Astrocyte (in vitro differentiated cells and primary cell): ENCODE results near the gene FUT4.

Source experiments
- EZH2 ChIP-seq: IDR thresholded peaks from 2 replicates; pipeline ENCODE4 v1.6.1; 2012; ENCODE audit warnings: mild to moderate bottlenecking, low read length, inconsistent platforms; ENCODE audit not compliant: insufficient read depth
- TF ChIP-seq, protein P1 (sequence below): IDR thresholded peaks from 2 replicates; pipeline ENCODE4 v1.5.1; 2011; ENCODE audit warnings: low read depth, mild to moderate bottlenecking, inconsistent platforms, low read length, moderate library complexity; ENCODE audit not compliant: insufficient read depth

GRCh38 chr11:94553938-94554337 lies 10.2 kb downstream of the FUT4 start:
- TF ChIP-seq, protein P1, sequence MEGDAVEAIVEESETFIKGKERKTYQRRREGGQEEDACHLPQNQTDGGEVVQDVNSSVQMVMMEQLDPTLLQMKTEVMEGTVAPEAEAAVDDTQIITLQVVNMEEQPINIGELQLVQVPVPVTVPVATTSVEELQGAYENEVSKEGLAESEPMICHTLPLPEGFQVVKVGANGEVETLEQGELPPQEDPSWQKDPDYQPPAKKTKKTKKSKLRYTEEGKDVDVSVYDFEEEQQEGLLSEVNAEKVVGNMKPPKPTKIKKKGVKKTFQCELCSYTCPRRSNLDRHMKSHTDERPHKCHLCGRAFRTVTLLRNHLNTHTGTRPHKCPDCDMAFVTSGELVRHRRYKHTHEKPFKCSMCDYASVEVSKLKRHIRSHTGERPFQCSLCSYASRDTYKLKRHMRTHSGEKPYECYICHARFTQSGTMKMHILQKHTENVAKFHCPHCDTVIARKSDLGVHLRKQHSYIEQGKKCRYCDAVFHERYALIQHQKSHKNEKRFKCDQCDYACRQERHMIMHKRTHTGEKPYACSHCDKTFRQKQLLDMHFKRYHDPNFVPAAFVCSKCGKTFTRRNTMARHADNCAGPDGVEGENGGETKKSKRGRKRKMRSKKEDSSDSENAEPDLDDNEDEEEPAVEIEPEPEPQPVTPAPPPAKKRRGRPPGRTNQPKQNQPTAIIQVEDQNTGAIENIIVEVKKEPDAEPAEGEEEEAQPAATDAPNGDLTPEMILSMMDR: no peak
- TF ChIP-seq EZH2: no peak
